ENCODE results near the gene PRDX4. TPM values are rescaled to one million over a fixed set of nuclear protein-coding genes. Genes with fewer than 3 reads are reported as not detected.

Gene PRDX4
- total RNA-seq = 219 and 260 TPM in 2 replicates

GRCh38 chrX:23667239-23668177 lies at the start of gene PRDX4:
PRDX4 (plus strand) TSS chrX:23667493; CDS start chrX:23667571, 78 bp downstream.

Other genes starting within 250 kb of the PRDX4 start
- 54.9 and 91.3 TPM in 2 replicates for gene ACOT9, start 75.8 kb downstream of the PRDX4 start, total RNA-seq
- 79.1 and 109 TPM in 2 replicates for gene SAT1, start 115.7 kb downstream of the PRDX4 start, total RNA-seq
- gene APOO, start 240.4 kb downstream of the PRDX4 start, total RNA-seq = 7.1 and 11.1 TPM in 2 replicates
- gene CXorf58, start 240.5 kb downstream of the PRDX4 start, total RNA-seq = not detected in 2 replicates

All from smooth muscle cell of trachea (primary cell).